K562 (cell line): ENCODE data around the gene OR8B12. TPM values are rescaled to one million over a fixed set of nuclear protein-coding genes. Genes with fewer than 3 reads are reported as not detected.

Experiments used
- ATAC-seq: fragments of 200-7000 bp; cut with Tn5 transposase; 3 replicates; pipeline ENCODE4 v1.9.1; 2020; ENCODE audit warnings: moderate library complexity
- BruUV-seq: library from RNA; stranded (reverse); fragments of 400-500 nt; replicated peaks from 2 replicates; lab custom pipeline; 2021; lab: Mats Ljungman, UMichigan
- CTCF ChIA-PET: fragments of 300-600 bp; formaldehyde crosslinking; extraction: SDS; loops from one replicate; lab custom pipeline; 2021; ENCODE audit warnings: low intra/inter-chr PET ratio; lab: Yijun Ruan, JAX
- POLR2A ChIA-PET: fragments of 300-600, 350-650 bp; sonication (Branson Sonifier 250); formaldehyde crosslinking; extraction: SDS; loops from one replicate; lab custom pipeline; 2021; ENCODE audit warnings: antibody characterized with exemption, inconsistent platforms; lab: Yijun Ruan, JAX
- DNase-seq, 4 experiments: peaks; one replicate each; pipeline versions ENCODE4 v3.0.0 to v3.0.0-alpha.2; 2011 to 2018; ENCODE audit warnings: low spot score in 3 of 4, mixed read lengths in 3 of 4; ENCODE audit errors: extremely low read depth in 1 of 4
- FAIRE-seq: peaks from 2 replicates; lab custom pipeline; 2011; peaks lifted over from hg19 to GRCh38; lab: Jason Lieb, UNC
- H2AFZ ChIP-seq: 2 replicates; pipeline ENCODE4 v1.6.0; 2011; ENCODE audit warnings: low read depth, low read length, control low read depth, inconsistent platforms
- H3K27ac ChIP-seq: fragments of 200-600 bp; 3 replicates; pipeline ENCODE4 v1.8.0; 2011; ENCODE audit warnings: low read depth, mild to moderate bottlenecking, control low read depth, inconsistent platforms, low read length, moderate library complexity, mixed read lengths; ENCODE audit errors: extremely low read depth
- H3K27me3 ChIP-seq, 2 experiments: fragments of 300-600 bp in 1 of 2; 2 replicates in 1 of 2; 3 replicates in 1 of 2; pipeline versions ENCODE4 v1.6.0 to v1.8.0; 2011; ENCODE audit warnings: inconsistent platforms in 2 of 2, low read length in 2 of 2, mild to moderate bottlenecking in 1 of 2, mixed read lengths in 1 of 2, moderate library complexity in 1 of 2; ENCODE audit not compliant: control insufficient read depth in 2 of 2, insufficient read depth in 2 of 2
- H3K36me3 ChIP-seq: fragments of 300-600 bp; 3 replicates; pipeline ENCODE4 v1.8.0; 2011; ENCODE audit warnings: mild to moderate bottlenecking, low read length, inconsistent platforms; ENCODE audit not compliant: control insufficient read depth, insufficient read depth
- H3K4me1 ChIP-seq, 2 experiments: fragments of 200-600 bp in 1 of 2; replicated peaks in 1 of 2; 2 replicates in 1 of 2; 3 replicates in 1 of 2; pipeline versions ENCODE4 v1.5.1 to v1.8.0; 2011; ENCODE audit warnings: inconsistent platforms in 2 of 2, low read length in 2 of 2, mild to moderate bottlenecking in 1 of 2, mixed read lengths in 1 of 2, moderate library complexity in 1 of 2; ENCODE audit not compliant: control insufficient read depth in 2 of 2, insufficient read depth in 2 of 2
- H3K4me2 ChIP-seq: 2 replicates; pipeline ENCODE4 v1.6.1; 2011; ENCODE audit warnings: low read length, control low read depth, inconsistent platforms, mixed read lengths; ENCODE audit not compliant: insufficient read depth
- H3K4me3 ChIP-seq: fragments of 200-600 bp; sonication (generic), shearing (Covaris generic); 2 replicates; pipeline ENCODE4 v1.5.1; 2016; ENCODE audit warnings: control low read depth, inconsistent platforms
- H3K79me2 ChIP-seq: fragments of 200-600 bp; 3 replicates; pipeline ENCODE4 v1.8.0; 2011; ENCODE audit warnings: low read length, inconsistent platforms; ENCODE audit not compliant: control insufficient read depth, insufficient read depth
- H3K9ac ChIP-seq, 2 experiments: 2 replicates each; pipeline versions ENCODE4 v1.6.0 to v1.6.1; 2011; ENCODE audit warnings: low read depth in 2 of 2, low read length in 2 of 2, control low read depth in 1 of 2, inconsistent platforms in 1 of 2, mild to moderate bottlenecking in 1 of 2, mixed read lengths in 1 of 2; ENCODE audit not compliant: insufficient read depth in 1 of 2
- H3K9me1 ChIP-seq: one replicate; pipeline ENCODE4 v1.6.0; 2011; ENCODE audit warnings: inconsistent platforms, mild to moderate bottlenecking, low read length, moderate library complexity; ENCODE audit not compliant: control insufficient read depth, insufficient read depth
- H3K9me3 ChIP-seq: replicated peaks from 2 replicates; pipeline ENCODE4 v1.5.1; 2011; ENCODE audit warnings: low read depth, low read length, inconsistent platforms; ENCODE audit not compliant: control insufficient read depth, insufficient read depth
- H4K20me1 ChIP-seq: replicated peaks from 2 replicates; pipeline ENCODE4 v1.6.1; 2011; ENCODE audit warnings: low read length, inconsistent platforms, mixed read lengths; ENCODE audit not compliant: control insufficient read depth, insufficient read depth
- FOXJ2 ChIP-seq: fragments of 200-800 bp; sonication (Bioruptor generic); IDR thresholded peaks from 2 replicates; pipeline ENCODE4 v1.6.1; 2016; ENCODE audit warnings: missing genetic modification characterization, missing compliant biosample characterization
- PCBP1 ChIP-seq: fragments of 200-400 bp; formaldehyde crosslinking; IDR thresholded peaks from 2 replicates; pipeline ENCODE4 v1.6.1; 2018; ENCODE audit warnings: mild to moderate bottlenecking, low read depth, low read length; ENCODE audit not compliant: poor library complexity, severe bottlenecking
- RFX1 ChIP-seq: fragments of 450-650 bp; IDR thresholded peaks from 2 replicates; pipeline ENCODE4 v1.6.1; 2016; ENCODE audit warnings: mild to moderate bottlenecking, moderate library complexity
- ZNF174 ChIP-seq: fragments of 250-450 bp; sonication (Bioruptor Pico); IDR thresholded peaks from 2 replicates; pipeline ENCODE4 v1.4.0; 2020; ENCODE audit warnings: mild to moderate bottlenecking
- WGBS: fragments of 100-300 bp; shearing (Covaris generic); methylation state at CpG from one replicate; pipeline ENCODE4 v1.1.6; 2016; ENCODE audit warnings: low coverage, mixed read lengths; ENCODE audit not compliant: insufficient coverage; ENCODE audit errors: missing lambda C conversion rate; 5-methylcytosine and 5-hydroxymethylcytosine counted together
- in situ Hi-C: fragments of 300-500 bp; cut with MboI; formaldehyde crosslinking; loops from 4 replicates; pipeline ENCODE4 v1.15.0; 2018; ENCODE audit warnings: inconsistent platforms, mixed read lengths
- intact Hi-C: fragments of 100-400 bp; cut with micrococcal nuclease; formaldehyde crosslinking; loops from 2 replicates; pipeline ENCODE4 v1.14.2; 2022
- polyA plus RNA-seq, 8 experiments: library from polyadenylated mRNA; depleted of rRNA in 4 of 8; stranded (reverse) in 5 of 8; unstranded in 3 of 8; fragments of >200 nt; fragmentation: Nextera tagmentation in 2 of 8; fragmentation: Illumina TruSeq in 1 of 8; extraction: Ambion mirVana in 2 of 8; extraction: Trizol in 1 of 8; gene quantifications; 2 replicates each; pipeline versions ENCODE4 v1.2.1 to v1.2.3, GENCODE V29; 2011 to 2014; ENCODE audit warnings: inconsistent platforms in 1 of 8, missing spikeins in 1 of 8
- total RNA-seq, 7 experiments: library from RNA; depleted of rRNA in 6 of 7; stranded (reverse); fragments of >200 nt in 6 of 7; fragmentation: Illumina TruSeq in 2 of 7; extraction: Trizol in 2 of 7; gene quantifications; 2 replicates each; pipeline versions ENCODE4 v1.2.1 to v1.2.3, GENCODE V29; 2011 to 2021; ENCODE audit warnings: low replicate concordance in 1 of 7
- TF ChIP-seq, protein P1 (sequence below), 2 experiments: fragments of 450-650 bp; IDR thresholded peaks; 2 replicates each; pipeline ENCODE4 v1.6.1; 2018; ENCODE audit warnings: mild to moderate bottlenecking in 2 of 2, low read depth in 1 of 2; ENCODE audit not compliant: partially characterized antibody in 2 of 2
- TF ChIP-seq, protein P2 (sequence below): sonication (generic); IDR thresholded peaks from 2 replicates; pipeline ENCODE4 v1.6.1; 2016
- TF ChIP-seq, protein P3 (sequence below): fragments of 200-800 bp; sonication (Bioruptor generic); IDR thresholded peaks from 2 replicates; pipeline ENCODE4 v1.6.1; 2017; ENCODE audit warnings: missing genetic modification characterization, missing compliant biosample characterization

The OR8B12 gene
- total and polyA plus RNA-seq, 9 of the 15 experiments (the other 6 are each of a cell fraction or from before 2014, with no cell fraction given): 0.06 TPM; not detected in 8

DNA sequence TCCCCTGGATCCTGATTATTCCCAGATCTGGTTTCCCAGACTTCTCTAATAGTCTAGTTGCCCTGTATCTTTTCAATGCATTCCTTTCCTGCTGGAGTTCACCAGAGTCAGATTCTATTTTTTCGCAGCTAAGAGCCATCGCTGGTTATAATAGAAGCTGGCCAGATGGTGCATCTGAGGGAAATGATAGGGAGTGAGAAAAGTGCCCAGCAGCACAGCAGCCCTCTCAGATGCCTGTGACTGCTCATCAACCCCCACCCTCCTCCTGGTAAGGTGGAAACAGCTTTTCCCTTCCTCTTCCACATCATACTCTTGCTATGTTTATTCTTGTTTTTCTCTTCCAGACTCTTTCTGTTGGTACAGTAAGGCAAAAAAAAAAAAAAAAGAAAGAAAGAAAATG, 39.1 kb upstream of the OR8B12 start (continued):
- TF ChIP-seq PCBP1: no peak
- TF ChIP-seq, protein P1, sequence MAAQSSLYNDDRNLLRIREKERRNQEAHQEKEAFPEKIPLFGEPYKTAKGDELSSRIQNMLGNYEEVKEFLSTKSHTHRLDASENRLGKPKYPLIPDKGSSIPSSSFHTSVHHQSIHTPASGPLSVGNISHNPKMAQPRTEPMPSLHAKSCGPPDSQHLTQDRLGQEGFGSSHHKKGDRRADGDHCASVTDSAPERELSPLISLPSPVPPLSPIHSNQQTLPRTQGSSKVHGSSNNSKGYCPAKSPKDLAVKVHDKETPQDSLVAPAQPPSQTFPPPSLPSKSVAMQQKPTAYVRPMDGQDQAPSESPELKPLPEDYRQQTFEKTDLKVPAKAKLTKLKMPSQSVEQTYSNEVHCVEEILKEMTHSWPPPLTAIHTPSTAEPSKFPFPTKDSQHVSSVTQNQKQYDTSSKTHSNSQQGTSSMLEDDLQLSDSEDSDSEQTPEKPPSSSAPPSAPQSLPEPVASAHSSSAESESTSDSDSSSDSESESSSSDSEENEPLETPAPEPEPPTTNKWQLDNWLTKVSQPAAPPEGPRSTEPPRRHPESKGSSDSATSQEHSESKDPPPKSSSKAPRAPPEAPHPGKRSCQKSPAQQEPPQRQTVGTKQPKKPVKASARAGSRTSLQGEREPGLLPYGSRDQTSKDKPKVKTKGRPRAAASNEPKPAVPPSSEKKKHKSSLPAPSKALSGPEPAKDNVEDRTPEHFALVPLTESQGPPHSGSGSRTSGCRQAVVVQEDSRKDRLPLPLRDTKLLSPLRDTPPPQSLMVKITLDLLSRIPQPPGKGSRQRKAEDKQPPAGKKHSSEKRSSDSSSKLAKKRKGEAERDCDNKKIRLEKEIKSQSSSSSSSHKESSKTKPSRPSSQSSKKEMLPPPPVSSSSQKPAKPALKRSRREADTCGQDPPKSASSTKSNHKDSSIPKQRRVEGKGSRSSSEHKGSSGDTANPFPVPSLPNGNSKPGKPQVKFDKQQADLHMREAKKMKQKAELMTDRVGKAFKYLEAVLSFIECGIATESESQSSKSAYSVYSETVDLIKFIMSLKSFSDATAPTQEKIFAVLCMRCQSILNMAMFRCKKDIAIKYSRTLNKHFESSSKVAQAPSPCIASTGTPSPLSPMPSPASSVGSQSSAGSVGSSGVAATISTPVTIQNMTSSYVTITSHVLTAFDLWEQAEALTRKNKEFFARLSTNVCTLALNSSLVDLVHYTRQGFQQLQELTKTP (IDR thresholded peaks at IDR 0.05; ENCODE audit: low read depth in 1 of 2, partially characterized antibody in 2 of 2): no peak
- TF ChIP-seq ZNF174: no peak

DNA sequence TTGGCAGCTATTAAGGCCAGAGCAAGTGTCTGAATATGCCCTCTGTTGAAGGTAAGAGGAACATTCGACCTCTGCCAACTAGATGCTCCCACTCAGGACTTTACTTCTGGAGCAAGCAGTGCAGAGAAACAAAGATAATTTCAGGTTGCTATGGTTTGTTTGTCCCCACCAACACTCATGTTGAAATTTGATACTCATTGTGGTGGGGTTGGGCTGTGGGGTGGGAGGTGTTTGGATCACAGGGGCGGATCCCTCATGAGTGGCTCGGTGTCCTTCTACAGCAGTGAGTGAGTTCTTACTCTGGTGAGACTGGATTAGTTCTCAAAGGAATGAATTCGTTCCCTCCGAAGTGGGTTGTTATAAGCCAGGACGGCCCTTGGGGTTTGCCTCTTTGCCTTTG, 38.4 kb upstream of the OR8B12 start:
- Histone ChIP-seq H2AFZ (peak overlapping the region; percentile 60; the same call in 1 of the 2 replicates), H3K4me3 (no peak overlapping the region), H3K4me1 (peaks cover 0 to 5% of the 10 kb centered on the region in 2 experiments; a peak in 3 of 5 replicates), H3K9me1 (no peaks in the 10 kb centered on the region), H4K20me1 (no peaks in the 10 kb centered on the region), H3K9ac (no peak overlapping the region), H3K36me3 (no peaks in the 10 kb centered on the region), H3K79me2 (no peaks in the 10 kb centered on the region), H3K27ac (no peak overlapping the region), H3K4me2 (no peak overlapping the region), H3K9me3 (no peaks in the 10 kb centered on the region), H3K27me3 (no peaks in the 10 kb centered on the region)
- ChIA-PET POLR2A (no interaction called here), CTCF (no interaction called here)
- TF ChIP-seq FOXJ2 (tag) (peak; percentile 84), RFX1 (peak; percentile 37; the same call in 1 of the 2 replicates)
- TF ChIP-seq, protein P2, sequence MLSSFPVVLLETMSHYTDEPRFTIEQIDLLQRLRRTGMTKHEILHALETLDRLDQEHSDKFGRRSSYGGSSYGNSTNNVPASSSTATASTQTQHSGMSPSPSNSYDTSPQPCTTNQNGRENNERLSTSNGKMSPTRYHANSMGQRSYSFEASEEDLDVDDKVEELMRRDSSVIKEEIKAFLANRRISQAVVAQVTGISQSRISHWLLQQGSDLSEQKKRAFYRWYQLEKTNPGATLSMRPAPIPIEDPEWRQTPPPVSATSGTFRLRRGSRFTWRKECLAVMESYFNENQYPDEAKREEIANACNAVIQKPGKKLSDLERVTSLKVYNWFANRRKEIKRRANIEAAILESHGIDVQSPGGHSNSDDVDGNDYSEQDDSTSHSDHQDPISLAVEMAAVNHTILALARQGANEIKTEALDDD: no peak
- TF ChIP-seq, protein P3, sequence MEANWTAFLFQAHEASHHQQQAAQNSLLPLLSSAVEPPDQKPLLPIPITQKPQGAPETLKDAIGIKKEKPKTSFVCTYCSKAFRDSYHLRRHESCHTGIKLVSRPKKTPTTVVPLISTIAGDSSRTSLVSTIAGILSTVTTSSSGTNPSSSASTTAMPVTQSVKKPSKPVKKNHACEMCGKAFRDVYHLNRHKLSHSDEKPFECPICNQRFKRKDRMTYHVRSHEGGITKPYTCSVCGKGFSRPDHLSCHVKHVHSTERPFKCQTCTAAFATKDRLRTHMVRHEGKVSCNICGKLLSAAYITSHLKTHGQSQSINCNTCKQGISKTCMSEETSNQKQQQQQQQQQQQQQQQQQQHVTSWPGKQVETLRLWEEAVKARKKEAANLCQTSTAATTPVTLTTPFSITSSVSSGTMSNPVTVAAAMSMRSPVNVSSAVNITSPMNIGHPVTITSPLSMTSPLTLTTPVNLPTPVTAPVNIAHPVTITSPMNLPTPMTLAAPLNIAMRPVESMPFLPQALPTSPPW (CRISPR knock-in tag): peak; percentile 66
- intact Hi-C loops: loop anchor here (10.0 kb wide), 1 partner anchor 387 kb away; no protein-coding TSS in a partner anchor
- no TSS peak for BruUV-seq
- ATAC-seq: peak; percentile 89
- DNase-seq: peak in 2 of 4 experiments; percentile 19 to 51
- WGBS: 1% methylated on average over 5 of the region's 6 CpGs
- in situ Hi-C loops: loop anchor here (25.0 kb wide), 1 partner anchor 520 kb away; no protein-coding TSS in a partner anchor
- FAIRE-seq: no peak
